Left renal pelvis (tissue), 4 donors: ENCODE measurements around the gene USP34. TPM values are rescaled to one million over a fixed set of nuclear protein-coding genes. Genes with fewer than 3 reads are reported as not detected.

Source experiments
- DNase-seq, 4 donors: peaks; one replicate each; pipeline ENCODE4 v3.0.0-alpha.2; 2013; ENCODE audit warnings: low read depth in 4 of 4, low spot score in 3 of 4
- polyA plus RNA-seq, 4 donors: library from polyadenylated mRNA; unstranded; fragments of 120-200 nt; gene quantifications; one replicate each; pipeline ENCODE4 v1.2.1, GENCODE V29; 2013; ENCODE audit not compliant: insufficient read length in 4 of 4

Gene USP34
- polyA plus RNA-seq, 4 donors, result 119 to 145 (median 134) TPM

GRCh38 chr2:61379521-61379920 is 91.4 kb downstream of the USP34 start:
- DNase-seq, result no peak

DNA sequence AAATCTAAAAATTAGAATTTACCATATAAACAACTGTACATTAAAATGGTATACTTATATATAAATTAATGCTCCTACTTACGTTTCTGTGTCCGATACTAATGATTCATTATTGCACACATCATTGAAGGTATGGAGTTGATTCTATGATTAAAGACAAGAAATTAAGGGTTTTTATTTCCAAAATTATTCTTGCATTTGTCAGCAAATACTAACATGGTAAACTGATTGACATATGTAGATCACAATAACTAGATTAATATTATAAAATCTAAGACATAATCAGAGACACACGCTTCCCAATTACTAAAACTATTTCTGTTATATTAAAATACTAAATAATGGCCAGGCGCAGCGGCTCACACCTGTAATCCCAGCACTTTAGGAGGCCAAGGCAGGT is 92.6 kb downstream of the USP34 start:
- DNase-seq, result no peak

GRCh38 chr2:61377046-61377445 is 93.8 kb downstream of the USP34 start:
- DNase-seq, result no peak

- no peak for DNase-seq
Measured at GRCh38 chr2:61376211-61376610, 94.7 kb downstream of the USP34 start.

- no peak for DNase-seq
Measured at GRCh38 chr2:61371027-61371426, 99.9 kb downstream of the USP34 start.

GRCh38 chr2:61368687-61369665 is 101.9 kb downstream of the USP34 start:
- DNase-seq, result no peak

- no peak for DNase-seq
Measured at GRCh38 chr2:61367177-61367576, 103.7 kb downstream of the USP34 start.

GRCh38 chr2:61363580-61363979 is 107.3 kb downstream of the USP34 start:
- no peak for DNase-seq

- DNase-seq, result no peak
Measured at GRCh38 chr2:61362873-61363272, 108.0 kb downstream of the USP34 start.

DNA sequence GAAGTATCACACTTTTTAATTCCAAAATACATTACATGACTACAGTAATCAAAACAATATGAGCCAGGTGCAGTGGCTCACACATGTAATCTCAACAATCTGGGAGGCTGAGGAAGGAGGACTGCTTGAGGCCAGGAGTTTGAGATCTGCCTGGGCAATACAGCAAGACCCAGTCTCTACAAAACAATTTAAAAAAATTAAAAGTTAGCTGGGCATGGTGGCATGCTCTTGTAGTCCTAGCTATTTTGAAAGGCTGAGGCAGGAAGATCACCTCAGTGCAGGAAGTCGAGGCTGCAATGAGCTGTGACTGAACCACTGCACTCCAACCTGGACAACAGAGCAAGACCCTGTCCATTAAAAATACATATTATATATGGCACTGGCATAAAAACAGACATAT is 109.8 kb downstream of the USP34 start:
- DNase-seq, result no peak

GRCh38 chr2:61359058-61359457 is 111.8 kb downstream of the USP34 start:
- DNase-seq, result no peak

DNA sequence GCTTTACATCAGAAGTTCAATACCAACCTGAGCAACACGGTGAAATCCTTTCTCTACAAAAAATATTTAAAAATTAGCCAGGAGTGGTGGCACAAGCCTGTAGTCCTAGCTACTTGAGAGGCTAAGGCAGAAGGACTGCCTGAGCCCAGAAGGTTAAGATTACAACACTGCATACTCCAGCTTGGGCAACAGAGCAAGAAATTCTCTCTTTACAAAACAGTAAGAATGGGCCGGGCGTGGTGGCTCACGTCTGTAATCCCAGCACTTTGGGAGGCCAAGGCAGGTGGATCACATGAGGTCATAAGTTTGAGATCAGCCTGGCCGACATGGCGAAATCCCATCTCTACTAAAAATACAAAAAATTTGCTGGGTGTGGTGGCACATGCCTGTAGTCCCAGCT is 113.2 kb downstream of the USP34 start:
- no peak for DNase-seq

GRCh38 chr2:61356958-61357350 is 113.9 kb downstream of the USP34 start:
- no peak for DNase-seq

- DNase-seq, result no peak
Measured at GRCh38 chr2:61356261-61356957, 114.5 kb downstream of the USP34 start.

- no peak for DNase-seq
Measured at GRCh38 chr2:61354543-61355197, 116.2 kb downstream of the USP34 start.

- DNase-seq, result no peak
Measured at GRCh38 chr2:61353909-61354308, 117.0 kb downstream of the USP34 start.

- DNase-seq, result no peak
Measured at GRCh38 chr2:61350777-61351176, 120.1 kb downstream of the USP34 start.

DNA sequence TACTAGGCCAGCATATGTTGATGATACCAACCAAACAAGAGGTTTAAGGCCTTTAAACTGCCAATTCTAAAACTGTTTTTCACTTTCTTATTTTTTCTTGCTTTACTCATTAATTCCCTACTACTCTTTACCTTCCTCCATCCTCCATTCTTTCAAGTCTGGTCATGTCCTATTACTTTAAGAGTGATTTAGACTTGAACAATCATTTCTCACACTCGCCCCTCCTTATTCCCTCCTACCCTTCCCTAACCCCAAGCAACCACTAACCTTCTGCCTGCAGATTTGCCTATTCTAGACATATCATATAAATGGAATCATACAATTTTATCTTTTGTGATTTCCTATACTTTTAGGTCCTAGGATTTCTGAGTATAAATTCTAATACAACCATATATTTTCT is 127.7 kb downstream of the USP34 start:
- no peak for DNase-seq

DNA sequence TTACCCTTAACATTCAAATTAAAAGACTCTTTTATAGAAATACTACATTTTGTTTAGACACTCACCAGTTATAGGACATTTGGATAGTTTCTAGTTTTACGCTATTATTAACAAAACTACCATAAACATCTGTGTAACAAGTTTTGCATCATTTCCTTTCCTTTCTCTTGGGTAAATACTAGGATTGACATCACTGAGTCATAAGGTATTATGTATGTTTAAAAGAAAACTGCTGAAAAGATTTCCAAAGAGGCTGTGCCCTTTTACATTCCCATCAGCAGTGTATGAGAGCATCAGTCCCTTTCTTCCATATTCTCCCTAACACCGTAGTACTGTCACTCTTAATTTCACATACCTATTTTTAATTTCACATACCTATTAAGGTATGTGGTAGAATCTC is 130.6 kb downstream of the USP34 start:
- no peak for DNase-seq

DNA sequence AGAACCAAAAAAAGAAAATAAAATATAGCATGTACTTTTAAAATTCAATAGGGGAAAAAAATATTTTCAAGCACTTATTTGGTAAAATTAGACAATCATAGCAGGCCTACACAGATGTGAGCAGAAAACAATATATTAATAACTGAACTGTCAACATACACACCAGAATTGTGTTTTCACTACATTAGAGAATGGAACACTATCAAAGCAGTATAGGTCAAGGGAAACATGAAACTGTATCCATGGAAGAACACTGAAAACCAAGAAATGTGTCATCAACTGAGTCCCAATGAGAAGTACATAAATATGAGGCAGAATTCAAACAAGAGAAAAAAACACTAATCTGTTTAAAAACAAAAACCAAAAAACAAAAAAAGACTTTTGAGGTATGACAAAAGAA is 132.4 kb downstream of the USP34 start:
- no peak for DNase-seq

DNA sequence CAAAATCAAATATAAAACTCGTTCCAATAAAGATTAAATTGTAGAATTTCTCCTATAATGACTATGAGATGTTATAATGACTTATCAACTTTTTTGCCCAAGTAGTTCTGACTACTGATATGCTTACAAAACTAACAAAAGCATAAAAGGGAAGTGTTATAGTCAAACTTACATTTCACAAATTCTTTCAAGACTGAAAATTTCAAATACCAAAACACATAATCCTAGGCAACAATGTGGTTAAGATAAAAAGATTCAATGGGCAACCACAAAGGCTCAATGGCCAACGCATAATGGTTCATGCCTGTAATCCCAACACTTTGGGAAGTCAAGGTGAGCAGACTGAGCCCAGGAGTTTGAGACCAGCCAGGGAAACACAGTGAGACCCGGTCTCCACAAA is 135.7 kb downstream of the USP34 start:
- DNase-seq, result no peak
